ENCODE results near the gene OR5H15. TPM values are rescaled to one million over a fixed set of nuclear protein-coding genes. Genes with fewer than 3 reads are reported as not detected.
"Not testable (repeated sequence)": the region's sequence is repeated elsewhere in the genome, so short reads cannot be mapped to it uniquely, and the experiment has no call there.

OR5H15 gene
- total RNA-seq = not detected

GRCh38 chr3:98166396-98166795 lies at the start of gene OR5H15:
Gene OR5H15, plus strand, starts transcription at chr3:98166696. Its CDS starts 2,004 bp downstream, at chr3:98168700.
- DNase-seq = no peak

- no peak for DNase-seq
Measured at GRCh38 chr3:98130421-98130820, 36.1 kb upstream of the OR5H15 start, which contains the start of gene OR5H1. Gene OR5H1, plus strand, starts transcription at chr3:98130721. Its CDS starts 1,977 bp downstream, at chr3:98132698.

GRCh38 chr3:98136631-98137030 lies 29.9 kb upstream of the OR5H15 start:
- DNase-seq = no peak

- DNase-seq = not testable (repeated sequence)
Measured at GRCh38 chr3:98137826-98138557, 28.5 kb upstream of the OR5H15 start.

- no peak for DNase-seq
Measured at GRCh38 chr3:98140531-98140930, 26.0 kb upstream of the OR5H15 start.

GRCh38 chr3:98147179-98147578 lies 19.3 kb upstream of the OR5H15 start, which contains the start of gene OR5H14:
Gene OR5H14, plus strand, starts transcription at chr3:98147479. Its CDS starts 1,907 bp downstream, at chr3:98149386.
- DNase-seq = no peak

GRCh38 chr3:98148751-98149150 lies 17.7 kb upstream of the OR5H15 start:
- DNase-seq = no peak

GRCh38 chr3:98149456-98149855 lies 17.0 kb upstream of the OR5H15 start:
- DNase-seq = not testable (repeated sequence)

- DNase-seq = no peak
Measured at GRCh38 chr3:98151241-98151640, 15.3 kb upstream of the OR5H15 start.

- no peak for DNase-seq
Measured at GRCh38 chr3:98171071-98171470, 4.6 kb downstream of the OR5H15 start.

GRCh38 chr3:98172621-98173020 lies 6.1 kb downstream of the OR5H15 start:
- no peak for DNase-seq

- DNase-seq = no peak
Measured at GRCh38 chr3:98180319-98180890, 13.9 kb downstream of the OR5H15 start.

GRCh38 chr3:98182196-98182595 lies 15.7 kb downstream of the OR5H15 start:
- no peak for DNase-seq

- no peak for DNase-seq
Measured at GRCh38 chr3:98185180-98185579, 18.7 kb downstream of the OR5H15 start.

GRCh38 chr3:98188545-98188944 lies 22.0 kb downstream of the OR5H15 start:
- DNase-seq = no peak

GRCh38 chr3:98190911-98191310 lies 24.4 kb downstream of the OR5H15 start:
- DNase-seq = not testable (repeated sequence)

GRCh38 chr3:98196293-98196692 lies 29.8 kb downstream of the OR5H15 start:
- not testable (repeated sequence) for DNase-seq

- no peak for DNase-seq
Measured at GRCh38 chr3:98199020-98199419, 32.5 kb downstream of the OR5H15 start.

GRCh38 chr3:98209244-98209643 lies 42.7 kb downstream of the OR5H15 start:
- no peak for DNase-seq

GRCh38 chr3:98213276-98213675 lies 46.8 kb downstream of the OR5H15 start:
- no peak for DNase-seq

GRCh38 chr3:98215051-98215450 lies 48.6 kb downstream of the OR5H15 start:
- DNase-seq = no peak

All from effector CD4-positive, alpha-beta T cell (primary cell).